Mammary epithelial cell (primary cell): ENCODE measurements around the gene SNX1.

ENCODE experiments used
- EZH2 ChIP-seq: IDR thresholded peaks from 2 replicates; pipeline ENCODE4 v1.6.1; 2012; ENCODE audit warnings: low read length, inconsistent platforms, borderline replicate concordance
- TF ChIP-seq, protein P1 (sequence below), 2 donors: IDR thresholded peaks in 1 of 2; conservative IDR thresholded peaks in 1 of 2; 2 replicates each; pipeline ENCODE4 v1.5.1; 2011 to 2012; ENCODE audit warnings: inconsistent platforms in 2 of 2, low read length in 2 of 2, mild to moderate bottlenecking in 2 of 2, control low read depth in 1 of 2, low read depth in 1 of 2; ENCODE audit not compliant: insufficient read depth in 1 of 2; ENCODE audit errors: extremely low read depth in 1 of 2

DNA sequence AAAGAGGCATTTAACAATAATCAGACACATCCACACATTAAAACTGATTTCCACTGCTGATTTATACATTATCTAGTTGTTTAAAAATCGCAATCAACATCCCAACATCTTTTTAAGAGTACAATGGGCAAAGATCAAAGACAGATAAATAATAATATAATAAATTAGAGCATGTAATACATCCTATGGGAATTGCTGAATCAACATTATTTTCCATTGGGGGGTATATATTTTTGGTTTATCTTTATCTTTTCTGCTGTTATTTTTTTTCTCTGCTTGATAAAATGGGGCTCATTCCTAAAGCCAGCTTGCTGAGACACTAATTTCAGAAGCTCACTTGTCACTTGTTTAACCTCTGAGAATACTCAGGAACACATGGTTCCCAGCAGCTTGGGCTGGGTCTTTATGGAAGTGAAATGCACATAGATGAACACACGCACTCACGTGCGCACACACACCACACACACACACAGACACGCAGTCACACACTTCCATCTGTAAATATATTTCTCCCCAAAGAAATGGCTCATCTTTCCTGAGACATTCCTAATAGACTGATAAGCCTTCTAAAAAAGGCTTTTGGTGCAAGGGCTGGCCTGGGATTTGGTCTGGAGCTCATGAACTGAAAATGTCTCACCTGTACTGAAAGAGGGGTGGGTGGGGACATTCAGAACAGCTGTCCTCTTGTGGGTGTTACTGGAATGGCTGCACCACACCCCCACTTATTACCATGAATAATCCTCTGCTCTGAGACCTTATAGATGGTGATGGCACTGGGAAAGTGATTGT lies 70.5 kb downstream of the SNX1 start:
- TF ChIP-seq, protein P1, sequence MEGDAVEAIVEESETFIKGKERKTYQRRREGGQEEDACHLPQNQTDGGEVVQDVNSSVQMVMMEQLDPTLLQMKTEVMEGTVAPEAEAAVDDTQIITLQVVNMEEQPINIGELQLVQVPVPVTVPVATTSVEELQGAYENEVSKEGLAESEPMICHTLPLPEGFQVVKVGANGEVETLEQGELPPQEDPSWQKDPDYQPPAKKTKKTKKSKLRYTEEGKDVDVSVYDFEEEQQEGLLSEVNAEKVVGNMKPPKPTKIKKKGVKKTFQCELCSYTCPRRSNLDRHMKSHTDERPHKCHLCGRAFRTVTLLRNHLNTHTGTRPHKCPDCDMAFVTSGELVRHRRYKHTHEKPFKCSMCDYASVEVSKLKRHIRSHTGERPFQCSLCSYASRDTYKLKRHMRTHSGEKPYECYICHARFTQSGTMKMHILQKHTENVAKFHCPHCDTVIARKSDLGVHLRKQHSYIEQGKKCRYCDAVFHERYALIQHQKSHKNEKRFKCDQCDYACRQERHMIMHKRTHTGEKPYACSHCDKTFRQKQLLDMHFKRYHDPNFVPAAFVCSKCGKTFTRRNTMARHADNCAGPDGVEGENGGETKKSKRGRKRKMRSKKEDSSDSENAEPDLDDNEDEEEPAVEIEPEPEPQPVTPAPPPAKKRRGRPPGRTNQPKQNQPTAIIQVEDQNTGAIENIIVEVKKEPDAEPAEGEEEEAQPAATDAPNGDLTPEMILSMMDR (conservative IDR thresholded peaks at IDR 0.05 in 1 of 2, IDR thresholded peaks at IDR 0.05 in 1 of 2; ENCODE audit: extremely low read depth in 1 of 2, insufficient read depth in 1 of 2, low read depth in 1 of 2, low read length in 2 of 2): no peak
- no peak for TF ChIP-seq EZH2
